MV-4-11 (cell line): ENCODE data around the gene HAGH.
"Not testable (repeated sequence)": the region's sequence is repeated elsewhere in the genome, so short reads cannot be mapped to it uniquely, and the experiment has no call there.

Source experiments
- DNase-seq: peaks from one replicate; lab custom pipeline; 2025; lab: John Stamatoyannopoulos, UW

Gene HAGH

GRCh38 chr16:1810106-1810505 is 16.5 kb downstream of the HAGH start:
- no peak for DNase-seq

- DNase-seq = no peak
Observed at GRCh38 chr16:1809281-1809801, 17.3 kb downstream of the HAGH start.

GRCh38 chr16:1808691-1809090 is 17.9 kb downstream of the HAGH start:
- no peak for DNase-seq

- no peak for DNase-seq
Observed at GRCh38 chr16:1807626-1808025, 19.0 kb downstream of the HAGH start.

GRCh38 chr16:1800701-1801100 is 25.9 kb downstream of the HAGH start:
- DNase-seq = no peak

DNA sequence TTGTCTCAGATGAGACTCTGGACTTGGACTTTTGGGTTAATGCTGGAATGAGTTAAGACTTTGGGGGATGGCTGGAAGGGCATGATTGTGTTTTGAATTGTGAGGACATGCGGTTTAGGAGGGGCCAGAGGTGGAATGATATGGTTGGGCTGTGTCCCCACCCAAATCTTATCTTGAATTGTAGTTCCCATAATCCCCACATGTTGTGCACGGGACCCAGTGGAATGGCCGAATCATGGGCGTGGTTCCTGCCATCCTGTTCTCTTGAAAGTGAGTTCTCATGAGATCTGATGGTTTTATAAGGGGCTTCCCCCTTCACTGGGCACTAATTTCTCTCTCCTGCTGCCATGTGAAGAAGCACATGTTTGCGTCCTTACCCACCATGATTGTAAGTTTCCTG is 27.4 kb downstream of the HAGH start:
- not testable (repeated sequence) for DNase-seq

DNA sequence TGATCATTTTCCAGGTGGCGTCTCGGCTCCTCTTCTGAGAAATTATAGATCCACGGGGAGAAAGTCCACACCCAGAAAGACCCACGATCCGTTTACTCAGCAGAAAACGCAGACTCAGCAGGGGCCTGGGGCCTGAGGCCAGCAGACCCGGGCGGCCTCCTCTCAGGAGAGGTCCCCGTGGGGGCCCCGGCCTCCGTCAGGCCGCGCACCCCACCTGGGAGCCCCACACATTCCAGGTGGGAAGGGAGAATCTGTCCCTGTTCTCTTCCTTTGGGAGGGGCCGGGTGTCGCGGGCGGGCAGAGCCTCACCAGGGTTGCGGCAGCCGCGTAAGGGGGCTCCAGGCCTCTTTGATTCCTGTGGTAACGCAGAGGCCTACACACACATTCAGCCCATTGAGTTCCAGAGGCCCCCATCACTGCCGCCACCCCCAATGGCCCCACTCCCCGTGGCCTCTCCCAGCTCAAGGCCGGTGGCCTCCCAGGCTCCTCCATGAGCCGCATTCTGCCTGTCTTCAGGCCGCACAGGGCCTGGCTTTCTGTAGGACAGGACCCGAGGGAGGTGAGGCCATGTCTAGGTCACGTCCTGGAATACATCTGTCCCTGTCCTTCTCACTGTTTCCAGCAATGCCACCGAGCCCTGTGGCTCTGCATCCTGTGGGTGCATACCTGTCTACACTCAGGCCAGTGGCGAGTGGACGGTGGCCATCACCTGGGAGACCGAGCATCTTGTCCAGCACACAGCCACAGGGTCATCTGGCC is 31.5 kb downstream of the HAGH start:
- DNase-seq = no peak

- DNase-seq = no peak
Observed at GRCh38 chr16:1794221-1794871, 32.3 kb downstream of the HAGH start.

GRCh38 chr16:1793578-1794220 is 32.9 kb downstream of the HAGH start, which contains the start of gene IGFALS:
Gene IGFALS, minus strand, starts transcription at chr16:1793705. Its CDS starts 53 bp downstream, at chr16:1793652.
- no peak for DNase-seq

- no peak for DNase-seq
Observed at GRCh38 chr16:1792836-1793577, 33.6 kb downstream of the HAGH start.

DNA sequence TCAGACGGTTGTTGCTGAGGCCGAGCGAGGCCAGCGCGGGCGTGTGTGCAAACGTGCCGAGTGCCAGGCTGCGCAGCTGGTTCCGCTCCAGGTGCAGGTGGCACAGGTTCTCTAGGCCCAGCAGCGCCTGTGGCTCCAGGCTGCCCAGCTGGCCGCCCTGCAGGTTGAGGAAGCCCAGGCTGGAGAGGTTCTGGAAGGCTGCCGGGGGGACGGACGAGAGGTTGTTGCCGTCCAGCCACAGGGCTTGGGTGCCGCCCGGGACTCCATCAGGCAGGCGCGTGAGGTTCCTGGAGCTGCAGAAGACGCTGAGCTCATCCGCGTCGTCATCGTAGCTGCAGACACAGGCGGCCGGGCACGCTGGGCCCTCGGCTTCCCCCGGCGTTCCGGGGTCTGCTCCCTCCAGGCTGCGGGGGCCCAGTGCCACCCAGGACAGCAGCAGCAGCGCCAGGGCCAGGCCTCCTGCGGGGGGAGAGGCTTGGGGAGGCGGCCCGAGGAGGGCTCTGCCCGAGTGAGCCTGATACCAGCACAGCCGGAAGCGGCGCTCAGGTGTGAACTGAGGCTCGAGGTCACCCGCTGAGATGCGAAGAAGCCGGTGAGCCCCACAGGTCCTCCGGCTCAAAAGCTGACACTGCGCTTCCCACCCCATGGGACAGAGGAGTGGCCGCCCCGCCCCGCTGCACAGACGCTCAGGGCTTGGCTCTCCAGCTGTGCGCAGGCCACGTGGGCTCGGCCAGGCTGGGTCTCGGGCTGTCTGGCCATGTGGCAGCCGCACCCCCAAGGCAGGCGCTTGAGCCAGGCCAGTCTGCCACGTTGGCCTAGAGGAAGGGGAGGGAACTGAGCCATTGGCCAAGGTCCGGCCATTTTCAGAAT is 34.4 kb downstream of the HAGH start:
- no peak for DNase-seq

GRCh38 chr16:1791256-1791942 is 35.2 kb downstream of the HAGH start:
- DNase-seq = no peak

- DNase-seq = no peak
Observed at GRCh38 chr16:1790611-1791255, 35.9 kb downstream of the HAGH start.

DNA sequence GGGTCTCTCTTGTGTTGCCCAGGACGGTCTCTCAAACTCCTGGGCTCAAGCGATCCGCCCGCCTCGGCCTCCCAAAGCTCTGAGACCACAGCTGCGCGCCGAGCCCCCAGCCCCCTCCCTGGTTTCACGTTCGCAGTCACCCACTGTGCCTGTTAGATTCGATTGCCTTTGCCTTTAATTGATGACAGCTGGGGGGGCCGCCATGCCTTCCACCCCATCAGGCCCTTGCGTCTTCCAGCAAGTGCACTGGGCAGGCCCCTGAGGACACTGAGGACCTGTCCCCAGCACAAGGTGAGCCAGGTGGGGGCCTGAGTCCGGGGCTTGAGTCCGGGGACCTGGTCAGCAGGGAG is 36.4 kb downstream of the HAGH start:
- no peak for DNase-seq

- DNase-seq = no peak
Observed at GRCh38 chr16:1789643-1790045, 37.0 kb downstream of the HAGH start.

GRCh38 chr16:1788708-1789100 is 37.9 kb downstream of the HAGH start:
- DNase-seq = no peak

GRCh38 chr16:1788095-1788707 is 38.4 kb downstream of the HAGH start:
- no peak for DNase-seq

DNA sequence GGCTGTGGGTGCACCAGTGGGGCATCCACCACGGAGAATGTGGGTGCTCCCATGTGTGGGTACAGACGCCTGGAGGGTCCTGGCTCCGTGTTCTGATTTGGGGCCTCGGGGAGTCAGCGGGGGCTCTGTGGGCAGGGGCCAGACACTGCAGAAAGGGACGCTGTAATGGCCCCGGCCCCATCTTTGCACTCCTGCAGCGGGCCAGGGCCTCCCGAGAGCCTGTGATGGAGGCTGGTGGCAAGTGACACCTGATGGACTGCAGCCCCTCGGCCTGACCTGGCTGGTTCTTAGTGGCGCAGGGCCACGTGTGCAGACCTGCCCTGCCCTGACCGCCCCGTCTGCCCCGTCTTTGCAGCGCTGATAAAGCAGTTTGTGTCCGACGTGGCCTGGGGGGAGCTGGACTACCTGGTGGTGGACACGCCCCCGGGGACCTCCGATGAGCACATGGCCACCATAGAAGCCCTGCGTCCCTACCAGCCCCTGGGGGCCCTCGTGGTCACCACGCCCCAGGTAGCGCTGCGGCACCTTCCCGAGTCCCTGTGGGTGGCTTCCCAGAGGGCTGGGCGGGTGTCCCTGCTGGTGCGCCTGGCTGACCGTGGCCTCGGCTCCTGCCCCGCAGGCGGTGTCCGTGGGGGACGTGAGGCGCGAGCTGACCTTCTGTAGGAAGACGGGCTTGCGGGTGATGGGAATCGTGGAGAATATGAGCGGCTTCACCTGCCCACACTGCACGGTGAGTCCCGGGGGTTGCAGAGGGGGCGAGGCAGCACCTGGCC is 39.1 kb downstream of the HAGH start:
- DNase-seq = no peak

GRCh38 chr16:1787056-1787321 is 39.6 kb downstream of the HAGH start:
- DNase-seq = no peak
